ENCODE results near the gene CEP97.

- TF ChIP-seq POLR2A (IDR thresholded peaks at IDR 0.05; ENCODE audit: low read length) (no peak), GATA1 (IDR thresholded peaks at IDR 0.05; ENCODE audit: low read depth, low read length) (no peak)
These were observed 60.6 kb downstream of the CEP97 start for GRCh38 chr3:101784855-101785613.
